WI38 (cell line): Measurements from ENCODE around the gene DCUN1D1.

ENCODE experiments used
- H3K4me3 ChIP-seq: 2 replicates; pipeline ENCODE4 v1.5.1; 2011; ENCODE audit warnings: low read depth, mild to moderate bottlenecking, control low read depth, low read length
- TF ChIP-seq, protein P1 (sequence below): IDR thresholded peaks from 2 replicates; pipeline ENCODE4 v1.5.1; 2012; ENCODE audit warnings: low read depth, mild to moderate bottlenecking, control low read depth, low read length

The DCUN1D1 gene

DNA sequence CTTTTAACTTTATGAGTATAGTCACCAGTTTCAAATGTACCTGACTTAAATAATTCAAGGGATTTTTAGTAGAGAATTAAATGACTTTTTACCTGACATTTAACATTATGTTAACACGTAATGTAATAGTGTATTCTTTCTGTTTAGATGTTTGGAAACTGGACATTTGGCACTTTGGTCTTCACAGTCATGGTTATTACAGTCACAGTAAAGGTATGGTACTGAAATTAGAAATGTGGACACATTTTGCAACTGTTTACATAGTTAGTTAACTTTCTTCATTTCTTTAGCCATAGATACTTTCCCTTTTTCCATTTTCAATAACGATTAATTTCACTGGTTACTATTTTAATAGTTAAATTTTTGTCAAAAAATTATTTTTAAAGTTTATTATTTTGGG is 83.8 kb downstream of the DCUN1D1 start:
- H3K4me3 ChIP-seq: no peak overlapping the region
- TF ChIP-seq, protein P1, sequence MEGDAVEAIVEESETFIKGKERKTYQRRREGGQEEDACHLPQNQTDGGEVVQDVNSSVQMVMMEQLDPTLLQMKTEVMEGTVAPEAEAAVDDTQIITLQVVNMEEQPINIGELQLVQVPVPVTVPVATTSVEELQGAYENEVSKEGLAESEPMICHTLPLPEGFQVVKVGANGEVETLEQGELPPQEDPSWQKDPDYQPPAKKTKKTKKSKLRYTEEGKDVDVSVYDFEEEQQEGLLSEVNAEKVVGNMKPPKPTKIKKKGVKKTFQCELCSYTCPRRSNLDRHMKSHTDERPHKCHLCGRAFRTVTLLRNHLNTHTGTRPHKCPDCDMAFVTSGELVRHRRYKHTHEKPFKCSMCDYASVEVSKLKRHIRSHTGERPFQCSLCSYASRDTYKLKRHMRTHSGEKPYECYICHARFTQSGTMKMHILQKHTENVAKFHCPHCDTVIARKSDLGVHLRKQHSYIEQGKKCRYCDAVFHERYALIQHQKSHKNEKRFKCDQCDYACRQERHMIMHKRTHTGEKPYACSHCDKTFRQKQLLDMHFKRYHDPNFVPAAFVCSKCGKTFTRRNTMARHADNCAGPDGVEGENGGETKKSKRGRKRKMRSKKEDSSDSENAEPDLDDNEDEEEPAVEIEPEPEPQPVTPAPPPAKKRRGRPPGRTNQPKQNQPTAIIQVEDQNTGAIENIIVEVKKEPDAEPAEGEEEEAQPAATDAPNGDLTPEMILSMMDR: no peak

GRCh38 chr3:182895513-182896112 is 84.7 kb downstream of the DCUN1D1 start:
- H3K4me3 ChIP-seq: no peak overlapping the region
- TF ChIP-seq, protein P1: no peak

DNA sequence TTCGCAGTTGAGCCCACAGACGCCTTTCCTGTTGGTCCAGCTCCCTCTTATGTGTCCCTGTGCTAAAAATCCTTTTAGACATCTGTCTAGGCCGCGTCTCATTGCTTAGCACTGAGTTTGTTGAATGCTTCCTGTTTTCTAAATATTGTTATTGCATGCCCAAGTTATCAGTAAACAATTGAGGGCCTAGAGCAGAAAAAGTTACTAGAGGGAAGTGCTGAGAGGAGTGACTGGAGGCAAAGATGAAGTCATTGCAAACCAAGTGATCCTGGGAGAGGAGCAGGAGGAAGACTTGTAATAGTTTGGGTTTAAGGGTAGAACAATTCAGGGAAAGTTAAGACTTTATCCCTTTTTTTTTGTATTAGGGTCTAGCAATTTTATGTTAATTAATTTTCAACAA is 88.1 kb downstream of the DCUN1D1 start:
- no peak overlapping the region for H3K4me3 ChIP-seq
- TF ChIP-seq, protein P1: no peak

GRCh38 chr3:182891364-182891763 is 89.0 kb downstream of the DCUN1D1 start:
- H3K4me3 ChIP-seq: no peak overlapping the region
- TF ChIP-seq, protein P1: no peak

DNA sequence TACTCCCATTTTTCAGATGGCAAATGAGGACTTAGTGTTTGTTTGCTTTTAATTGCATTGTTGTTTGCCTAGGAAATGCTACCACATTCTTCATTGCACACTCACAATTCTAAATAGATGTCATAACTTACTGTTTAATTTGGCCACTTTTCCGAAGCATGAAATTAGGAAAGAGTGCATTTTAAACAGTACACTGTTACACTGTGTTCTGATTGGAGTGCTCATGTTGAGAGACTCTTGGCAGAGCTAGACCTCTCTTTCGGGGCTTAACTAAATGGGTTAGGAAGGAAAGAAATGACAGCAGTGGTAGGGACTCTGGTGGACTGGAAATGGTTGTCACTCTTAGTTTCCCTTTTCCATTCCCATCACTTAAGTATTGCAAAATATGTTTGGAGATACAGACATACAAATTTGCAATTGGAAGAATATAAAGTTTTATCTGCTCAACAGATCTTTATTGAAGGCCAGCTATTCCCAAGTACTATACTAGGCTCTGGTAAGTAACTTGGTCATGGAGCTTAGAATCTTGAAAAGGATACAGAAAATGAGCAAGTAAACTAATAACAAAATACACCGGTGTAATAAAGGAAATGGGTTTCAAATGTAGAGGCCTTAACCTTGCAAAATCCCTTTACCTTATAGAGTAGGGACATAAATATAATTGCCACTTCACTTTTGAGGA is 90.2 kb downstream of the DCUN1D1 start:
- TF ChIP-seq, protein P1: no peak
- no peak overlapping the region for H3K4me3 ChIP-seq
